Stimulated activated CD8-positive, alpha-beta memory T cell treated with anti-CD3 and anti-CD28 coated beads, Interleukin-2, amount 100 ng/mL, for 1 hour (primary cell): ENCODE results near the gene TBC1D22A.

Source experiments
- DNase-seq, 2 donors: peaks; one replicate each; pipeline ENCODE4 v3.0.0-alpha.2; 2020; ENCODE audit warnings: low read depth in 2 of 2

TBC1D22A gene

DNA sequence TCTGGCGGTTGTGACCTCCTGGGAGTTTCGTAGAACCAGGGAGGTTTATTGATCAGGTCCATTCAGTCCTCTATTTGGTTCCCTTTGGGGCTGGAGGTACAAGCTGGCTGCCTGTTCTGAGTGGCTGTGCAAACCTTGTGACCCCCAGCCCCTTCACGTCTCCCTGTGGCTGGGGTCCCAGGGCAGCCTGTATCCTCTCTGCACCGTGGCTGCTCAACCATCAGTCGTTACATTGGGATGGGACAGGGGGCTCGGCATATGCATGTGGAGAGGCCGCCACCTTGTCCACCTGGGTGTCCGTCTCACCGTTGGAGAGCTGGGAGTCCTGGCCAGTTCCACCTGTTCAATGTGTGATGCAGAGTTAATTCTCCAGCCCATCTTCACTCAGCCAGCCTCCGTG lies 195.7 kb downstream of the TBC1D22A start:
- DNase-seq, result no peak

DNA sequence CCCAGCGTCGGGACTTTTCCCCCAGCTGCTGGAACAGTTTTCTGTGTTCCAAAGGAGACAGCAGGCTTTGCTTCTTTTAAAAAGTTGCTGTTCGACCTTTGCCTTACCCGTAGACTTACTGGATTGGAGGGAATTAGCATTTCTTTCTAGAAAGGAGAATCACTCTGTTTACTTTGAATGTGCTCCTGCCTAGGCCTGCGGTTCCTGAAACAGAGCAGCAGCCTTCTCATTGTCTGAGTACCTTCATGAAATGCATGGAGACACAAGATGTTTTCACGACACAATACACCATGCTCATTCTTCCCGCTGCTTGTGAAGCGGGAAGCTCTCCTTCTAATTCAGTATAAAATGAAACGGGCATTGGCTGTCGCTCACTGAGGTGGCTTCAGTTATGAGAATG lies 196.2 kb downstream of the TBC1D22A start:
- no peak for DNase-seq

DNA sequence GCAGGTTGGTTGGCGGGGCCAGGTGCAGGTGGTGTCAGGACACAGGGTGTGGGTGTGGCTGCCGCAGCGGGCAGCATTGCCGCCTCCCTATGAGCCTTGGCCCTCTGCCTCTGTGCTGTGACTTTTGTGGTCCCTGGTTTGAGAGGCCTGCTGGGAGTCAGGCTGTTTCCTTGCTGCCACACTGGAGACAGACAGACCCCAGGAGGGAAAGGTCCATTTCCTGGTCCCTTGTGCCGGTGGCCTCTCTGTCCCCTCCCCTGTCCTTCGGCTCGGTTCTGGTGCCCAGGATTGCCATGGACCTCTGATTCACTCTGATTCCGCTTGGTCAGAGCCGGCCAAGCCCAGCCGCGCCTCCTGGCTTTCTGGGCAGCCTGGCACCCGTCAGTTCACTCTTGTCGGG lies 196.9 kb downstream of the TBC1D22A start:
- no peak for DNase-seq

DNA sequence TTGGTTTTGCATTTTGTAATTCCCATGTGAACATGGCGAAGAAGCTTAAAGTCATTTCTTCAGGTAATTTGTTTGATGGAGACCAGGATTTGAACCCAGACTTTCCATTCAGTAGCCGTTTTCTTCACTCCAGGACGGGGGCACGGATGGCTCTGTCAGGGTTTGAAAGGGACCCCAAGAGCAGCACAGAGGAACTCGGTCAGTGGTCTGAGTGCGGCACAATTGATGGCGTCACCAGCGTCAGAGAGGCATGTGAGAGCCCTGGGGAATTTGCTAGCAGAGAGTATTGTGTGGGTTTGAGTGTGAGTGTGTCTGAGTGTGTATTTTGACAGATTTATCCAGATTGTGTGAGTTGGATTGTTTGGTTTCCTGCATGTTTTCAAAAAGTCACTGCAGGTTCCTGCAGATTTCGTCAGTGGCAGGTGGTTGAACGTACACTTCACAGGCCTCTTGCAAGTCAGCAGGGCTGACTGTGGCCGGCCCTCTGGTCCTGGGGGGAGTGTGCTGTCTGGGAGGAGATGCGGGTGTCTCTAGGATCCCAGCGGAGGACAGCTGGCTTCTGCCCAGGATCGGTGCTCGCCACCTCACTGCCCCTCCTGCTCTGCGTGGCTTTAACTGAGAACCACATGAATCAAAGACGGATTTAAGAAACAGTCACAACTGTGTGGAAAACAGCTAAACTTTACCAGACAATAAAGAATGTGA lies 199.3 kb downstream of the TBC1D22A start:
- no peak for DNase-seq

DNA sequence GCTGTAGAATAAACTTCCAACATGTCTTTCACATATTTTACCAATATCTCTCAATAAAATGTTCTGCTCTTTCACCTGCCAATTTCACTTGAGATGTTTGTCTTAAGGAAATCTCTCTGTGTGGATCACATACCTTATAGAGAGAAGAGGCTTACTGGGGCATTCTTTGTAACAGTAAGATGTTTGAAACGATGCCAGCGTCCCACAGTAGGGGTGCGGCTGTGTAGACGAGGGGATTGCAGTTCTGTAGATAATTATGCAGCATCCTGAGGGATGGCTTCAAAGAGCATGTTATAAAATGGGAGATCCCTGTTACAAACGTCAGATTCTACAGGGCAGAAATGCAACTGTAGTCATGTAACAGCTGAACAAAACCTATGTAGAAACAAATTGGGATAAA lies 200.0 kb downstream of the TBC1D22A start:
- DNase-seq, result no peak

DNA sequence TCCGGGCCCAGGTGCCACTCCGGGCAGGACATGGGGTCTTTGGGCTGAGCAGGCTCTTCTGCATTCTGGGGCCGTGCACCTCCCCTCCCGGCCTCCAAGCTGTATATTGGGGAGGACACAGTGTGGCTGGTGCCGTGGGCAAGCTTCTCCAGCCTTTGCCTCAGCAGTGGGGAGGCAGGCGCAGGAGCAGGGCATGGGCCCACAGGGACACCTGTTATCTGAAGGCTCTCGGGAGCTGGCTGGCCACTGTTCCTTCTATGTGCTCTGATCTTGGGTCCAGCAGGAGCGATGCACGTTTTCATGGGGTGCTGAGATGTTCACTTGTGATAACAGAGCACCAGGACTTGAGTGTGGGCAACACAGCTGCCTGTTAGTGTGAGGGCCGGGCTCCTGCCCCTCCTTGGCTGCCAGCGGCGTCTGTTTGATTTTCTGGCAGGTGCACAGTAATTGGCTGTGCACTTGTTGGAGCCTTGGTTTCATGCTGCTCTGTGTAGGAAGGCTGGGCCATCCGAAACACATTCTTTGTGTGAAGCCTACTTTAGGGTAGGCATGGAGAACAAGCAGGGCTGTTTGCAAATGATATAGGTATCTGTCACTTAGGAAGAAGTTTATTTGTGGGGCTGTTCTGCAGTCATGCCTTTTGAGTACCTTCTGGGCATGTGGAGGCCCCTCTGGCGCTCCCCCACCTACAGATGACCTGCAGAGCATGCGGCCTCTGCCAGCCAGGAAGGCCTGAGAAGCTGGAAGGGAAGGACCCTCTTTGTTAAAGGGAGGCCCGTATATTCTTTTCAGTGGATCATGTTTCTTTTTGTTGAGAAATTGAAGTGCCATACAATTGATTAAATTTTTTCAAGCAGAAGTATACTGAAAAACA lies 201.5 kb downstream of the TBC1D22A start:
- DNase-seq, result no peak

DNA sequence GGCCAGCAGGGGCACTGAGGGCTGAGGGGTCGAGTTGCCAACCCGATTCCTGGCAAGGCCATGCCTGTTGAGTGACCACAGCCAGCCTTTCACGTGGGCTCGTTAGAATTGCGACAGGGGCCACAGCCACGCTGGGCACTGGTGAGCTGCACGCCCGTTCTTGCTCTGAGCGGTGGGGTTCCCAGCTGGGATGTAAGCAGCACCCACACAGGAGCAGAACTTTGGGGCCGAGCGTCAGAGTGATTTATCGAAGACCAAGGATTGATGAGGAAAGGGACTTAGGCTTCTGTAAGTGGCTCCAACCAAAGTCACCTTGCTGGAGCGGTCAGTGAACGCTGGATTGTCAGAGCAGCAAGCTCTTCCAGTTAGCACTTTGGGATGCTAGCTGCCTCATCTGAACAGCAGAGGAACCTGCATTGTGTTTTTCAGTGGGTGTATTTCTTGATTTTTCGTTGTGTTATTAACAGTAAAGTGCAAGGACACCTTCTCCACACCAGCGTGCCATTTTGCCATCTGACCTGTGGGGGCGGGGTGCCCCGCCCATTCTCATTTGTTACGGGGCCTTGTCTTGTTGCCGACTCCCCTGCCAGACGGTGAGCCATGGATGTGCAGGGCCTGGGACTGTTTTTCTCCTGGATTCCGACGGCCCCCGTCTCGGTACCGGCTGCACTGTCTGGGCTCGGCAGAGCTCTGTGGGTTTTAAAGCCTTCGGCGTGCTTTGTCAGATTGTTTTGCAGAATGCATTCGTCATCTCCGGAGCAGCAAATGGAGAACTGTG lies 202.5 kb downstream of the TBC1D22A start:
- DNase-seq, result no peak

DNA sequence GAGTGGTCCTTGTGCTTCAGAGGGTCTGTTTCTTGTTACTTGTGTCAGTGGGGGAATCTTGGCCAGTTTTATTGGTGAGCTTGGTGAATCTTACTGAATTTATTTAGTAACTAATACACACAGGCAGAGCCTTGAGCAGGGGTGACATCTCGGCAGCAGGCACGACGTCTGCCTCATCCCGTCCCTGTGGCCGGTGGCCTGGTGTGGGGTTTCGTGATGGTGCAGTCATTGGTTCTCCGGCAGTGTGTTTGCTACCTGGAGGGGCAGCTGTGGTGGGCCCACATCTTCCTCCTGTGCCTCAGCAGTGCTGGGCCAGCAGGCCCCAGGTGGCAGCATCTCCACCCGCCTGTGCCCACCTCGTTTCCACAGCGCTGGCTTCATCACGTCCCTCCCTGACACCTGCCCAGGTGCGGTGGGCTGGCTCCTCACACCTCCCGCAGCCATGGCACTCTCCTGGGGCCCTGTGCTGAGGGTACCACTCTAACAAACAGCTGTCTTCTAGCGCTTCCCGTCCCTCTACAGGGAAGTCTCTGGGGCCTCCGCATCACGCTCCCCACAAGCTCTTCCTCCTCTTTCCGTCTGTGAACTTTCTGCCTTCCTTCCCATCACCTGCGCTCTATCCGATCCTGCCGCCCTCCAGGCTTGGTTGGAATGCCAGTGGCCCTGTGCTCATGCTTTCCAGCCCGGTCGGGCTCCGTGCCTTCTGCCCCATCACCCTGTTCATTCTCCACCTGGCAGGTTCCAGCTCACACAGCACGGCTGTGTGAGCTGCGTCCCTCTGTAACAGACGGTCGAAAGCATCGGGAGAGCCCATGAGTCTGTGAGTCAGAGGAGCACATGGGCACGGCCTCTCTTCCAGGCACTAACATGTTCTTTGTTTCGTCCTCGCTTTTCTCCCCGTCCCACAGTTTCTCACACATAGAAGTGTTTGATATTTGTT lies 203.4 kb downstream of the TBC1D22A start:
- DNase-seq, result no peak

DNA sequence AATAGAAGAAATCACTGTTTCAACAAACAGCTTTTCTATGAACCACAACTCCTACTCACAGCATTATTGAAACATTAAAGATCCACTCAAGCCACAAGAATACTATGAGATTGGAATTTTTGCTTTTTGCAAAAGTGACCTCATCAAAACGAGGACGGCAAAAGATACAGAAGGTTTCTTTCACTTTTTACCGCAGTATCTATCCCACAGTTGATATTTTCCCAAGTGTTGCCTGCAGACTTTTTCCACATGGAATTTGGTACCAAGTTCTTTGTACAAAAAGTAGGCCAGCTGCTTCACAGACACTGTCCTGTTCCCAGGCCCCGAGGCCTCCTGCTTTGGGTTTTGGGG lies 204.0 kb downstream of the TBC1D22A start:
- DNase-seq, result no peak

DNA sequence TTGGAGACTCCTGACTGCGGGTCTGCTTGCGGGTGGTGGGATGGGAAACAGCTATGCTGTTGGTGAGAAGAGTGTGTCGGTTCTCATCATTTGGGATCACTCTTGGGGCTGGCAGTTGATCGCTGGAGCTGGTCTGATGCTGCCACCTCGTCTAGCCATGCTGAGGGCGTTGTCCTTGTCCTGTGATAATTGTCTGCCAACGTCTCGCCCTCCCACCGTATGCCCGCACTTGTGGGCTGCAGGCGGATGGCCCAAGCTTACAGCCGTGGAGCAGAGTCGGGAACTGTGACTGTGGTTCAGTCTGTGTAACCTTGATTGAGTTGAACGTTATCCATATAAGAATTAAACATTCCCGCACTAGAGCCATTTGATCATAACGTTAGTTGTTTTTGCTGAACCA lies 204.4 kb downstream of the TBC1D22A start:
- no peak for DNase-seq

DNA sequence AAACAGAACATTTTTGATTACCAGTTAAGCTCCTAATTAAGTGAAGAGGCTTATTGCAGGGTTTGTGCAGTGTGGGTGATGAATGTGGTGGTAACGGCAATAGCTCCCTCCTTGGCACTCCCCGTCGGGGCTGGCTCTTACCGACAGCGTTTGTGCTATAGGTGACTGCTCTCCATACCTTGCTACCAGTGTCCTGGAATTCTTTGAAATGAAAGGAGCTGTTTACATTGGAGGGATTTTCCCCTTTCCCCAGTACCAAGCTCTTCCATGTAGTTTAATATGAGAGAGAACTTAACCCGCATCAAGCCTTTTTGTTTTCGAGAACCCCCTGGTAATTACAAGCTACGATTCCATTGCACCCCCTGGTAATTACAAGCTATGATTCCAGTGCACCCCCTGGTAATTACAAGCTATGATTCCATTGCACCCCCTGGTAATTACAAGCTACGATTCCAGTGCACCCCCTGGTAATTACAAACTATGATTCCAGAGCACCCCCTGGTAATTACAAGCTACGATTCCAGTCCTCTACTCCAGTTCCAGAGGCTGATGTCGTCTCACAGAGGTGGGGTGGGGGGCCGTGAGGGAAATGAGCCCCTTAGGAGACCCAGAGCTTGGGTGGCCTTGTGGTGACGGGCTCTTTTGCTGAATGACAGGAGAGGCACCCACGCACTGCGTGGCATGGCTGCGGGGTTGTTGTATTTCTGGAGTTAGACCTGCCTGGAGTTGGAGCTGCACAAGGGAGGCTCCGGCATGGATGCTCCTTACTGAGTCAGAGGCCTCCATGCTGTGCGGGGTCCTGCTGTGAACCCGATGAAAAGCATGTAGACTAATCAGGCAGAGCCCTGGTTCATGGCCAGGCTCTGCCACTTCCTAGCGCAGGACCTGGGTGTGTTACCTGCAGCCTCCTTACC lies 205.3 kb downstream of the TBC1D22A start:
- no peak for DNase-seq

DNA sequence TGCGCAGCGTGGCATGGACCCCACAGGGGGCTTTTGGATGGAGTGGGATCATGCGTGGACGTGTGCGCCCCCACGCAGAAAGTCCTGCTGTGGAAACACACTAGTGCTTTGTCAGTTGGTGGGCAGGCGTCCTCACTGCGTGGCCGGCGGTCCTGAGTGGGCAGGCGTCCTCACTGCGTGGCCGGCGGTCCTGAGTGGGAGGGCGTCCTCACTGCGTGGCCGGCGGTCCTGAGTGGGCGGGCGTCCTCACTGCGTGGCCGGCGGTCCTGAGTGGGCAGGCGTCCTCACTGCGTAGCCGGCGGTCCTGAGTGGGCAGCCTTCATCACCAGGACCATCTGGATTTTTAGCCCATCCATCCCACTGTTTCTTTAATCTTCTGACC lies 205.9 kb downstream of the TBC1D22A start:
- DNase-seq, result no peak

DNA sequence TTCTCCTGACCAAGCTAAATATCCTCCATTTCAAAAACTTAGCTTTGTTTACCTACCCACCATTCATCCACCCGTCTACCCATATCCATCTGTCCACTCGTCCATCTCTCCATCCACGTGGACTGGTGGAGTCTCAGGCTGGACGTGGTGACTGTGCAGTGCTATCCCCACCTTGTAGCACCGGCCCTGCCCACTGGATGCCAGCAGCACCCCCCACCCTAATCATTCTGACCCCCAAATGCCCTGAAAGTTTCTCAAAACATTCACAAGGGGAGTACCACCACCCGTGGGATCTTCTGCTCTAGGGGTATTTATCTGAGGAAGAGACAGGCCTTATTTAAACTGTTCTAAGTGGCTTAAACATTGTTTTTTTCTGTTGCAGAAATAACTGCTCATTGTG lies 206.4 kb downstream of the TBC1D22A start:
- DNase-seq, result no peak

DNA sequence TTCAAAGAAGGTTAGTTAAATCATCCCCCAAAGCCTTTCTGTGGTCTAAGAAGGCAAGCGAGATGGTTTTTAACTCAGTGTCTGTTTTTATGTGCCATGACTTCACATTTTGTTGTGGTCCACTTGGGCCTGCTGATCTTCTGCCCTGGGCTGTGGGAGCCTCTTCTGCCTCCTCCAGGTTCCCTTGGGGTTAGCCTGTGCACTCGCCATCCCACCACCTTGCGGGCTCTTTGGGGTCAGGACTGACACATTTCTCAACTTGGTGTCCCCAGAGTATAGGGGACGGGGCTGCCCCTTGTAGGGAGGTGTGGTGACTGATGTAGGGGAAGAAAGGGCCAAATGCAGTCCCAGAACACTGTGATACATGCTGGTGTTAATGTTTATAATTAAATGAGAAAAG lies 207.0 kb downstream of the TBC1D22A start:
- DNase-seq, result no peak

DNA sequence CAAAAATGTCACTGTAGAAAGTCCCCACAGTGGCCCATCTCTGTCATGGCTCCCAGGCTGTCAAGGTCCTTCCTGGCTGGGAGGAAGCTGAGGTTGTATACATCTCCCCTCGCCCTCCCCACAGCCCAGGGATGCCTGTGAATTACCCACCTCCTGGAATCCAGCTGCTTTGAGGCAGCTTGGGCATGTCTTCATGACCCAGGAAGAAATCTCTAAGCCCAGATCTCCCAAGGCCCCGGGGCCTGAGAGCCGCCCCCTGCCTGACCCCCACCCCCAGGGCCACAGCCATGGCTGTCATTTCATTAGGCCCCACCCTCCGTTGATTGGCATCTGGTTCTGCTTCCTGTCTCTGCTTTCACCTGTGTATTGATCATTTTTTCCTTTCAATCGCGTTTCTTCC lies 207.5 kb downstream of the TBC1D22A start:
- DNase-seq, result no peak

DNA sequence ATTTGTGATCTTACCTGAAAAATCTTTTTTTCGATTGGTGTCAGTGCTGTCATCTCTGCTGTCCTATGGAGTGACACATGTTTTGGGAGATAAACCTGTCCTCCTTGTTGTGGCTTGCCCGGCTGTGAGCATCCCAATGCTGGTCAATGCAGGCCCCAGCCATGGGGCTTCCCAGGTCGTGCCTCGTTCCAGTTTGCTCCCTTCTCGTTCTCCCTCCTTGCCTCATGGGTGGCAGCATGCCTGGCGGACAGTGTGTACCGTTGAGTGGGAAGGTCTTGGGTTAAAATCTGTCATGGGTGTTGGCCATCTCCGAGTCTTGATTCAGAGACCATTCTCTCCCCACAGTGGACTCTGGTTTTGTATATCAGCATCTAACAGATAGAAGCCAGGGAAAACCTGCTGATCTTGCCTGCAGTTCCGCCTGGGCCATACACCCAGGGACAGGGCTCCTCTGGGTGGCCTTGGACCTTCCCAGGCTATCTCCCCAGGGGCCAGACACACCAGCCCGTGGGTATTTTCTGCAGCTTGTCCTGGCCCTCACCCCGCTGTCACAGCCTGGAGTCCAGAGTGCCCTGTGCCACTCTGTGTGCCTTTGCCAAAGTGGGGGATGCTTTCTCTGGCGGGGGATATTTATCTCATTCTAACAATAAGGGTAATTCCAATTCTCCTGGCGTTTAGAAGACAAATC lies 208.1 kb downstream of the TBC1D22A start:
- DNase-seq, result no peak

DNA sequence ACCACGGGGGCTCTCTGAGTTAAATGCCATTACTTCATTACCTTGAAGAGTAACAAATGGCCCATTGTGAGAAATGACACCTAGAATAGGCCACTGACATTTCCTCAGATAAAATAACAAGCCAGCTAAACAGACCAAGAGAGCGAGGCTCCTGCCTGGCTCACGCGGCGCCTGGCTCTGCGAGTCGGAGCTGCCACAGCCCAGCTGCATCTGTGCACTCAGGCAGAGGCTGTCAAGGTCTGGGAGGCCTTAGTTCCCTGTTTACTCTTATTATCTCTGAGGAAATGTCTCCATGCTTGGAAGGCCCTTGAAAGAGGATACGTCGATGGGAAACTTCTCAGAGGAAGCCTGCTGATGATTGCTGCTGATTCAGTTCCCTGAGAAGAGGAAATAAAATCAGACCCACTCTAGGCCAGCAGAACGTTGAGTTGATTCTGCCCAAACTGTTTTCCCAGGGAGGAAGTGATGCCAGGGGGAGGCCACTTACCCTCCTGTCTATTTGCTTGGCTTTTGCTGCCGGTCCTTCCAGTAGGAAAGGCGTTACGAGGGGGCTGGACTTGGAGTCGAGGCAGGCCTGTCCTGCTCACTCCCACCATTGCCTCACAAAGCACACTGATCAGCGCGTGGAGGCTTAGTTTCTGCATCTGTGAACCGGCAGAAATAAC lies 208.8 kb downstream of the TBC1D22A start:
- no peak for DNase-seq

DNA sequence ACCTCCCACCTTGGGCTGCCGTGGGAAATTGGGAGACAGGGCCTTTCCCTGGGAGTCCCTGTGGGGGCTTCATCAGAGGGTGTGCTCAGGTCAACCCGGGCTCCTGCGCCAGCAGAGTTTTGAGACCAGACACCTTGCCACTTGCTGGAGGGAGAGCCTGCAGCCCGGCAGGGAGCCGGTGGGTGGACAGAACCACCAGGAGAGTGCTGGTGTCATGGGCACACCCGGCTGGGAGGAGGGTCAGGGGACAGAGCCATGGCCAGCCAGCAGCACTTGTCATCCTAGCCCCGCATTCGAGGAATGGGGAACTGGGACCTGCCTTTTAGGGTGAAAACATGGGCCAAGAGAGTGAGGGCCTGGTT lies 209.3 kb downstream of the TBC1D22A start:
- DNase-seq, result no peak

DNA sequence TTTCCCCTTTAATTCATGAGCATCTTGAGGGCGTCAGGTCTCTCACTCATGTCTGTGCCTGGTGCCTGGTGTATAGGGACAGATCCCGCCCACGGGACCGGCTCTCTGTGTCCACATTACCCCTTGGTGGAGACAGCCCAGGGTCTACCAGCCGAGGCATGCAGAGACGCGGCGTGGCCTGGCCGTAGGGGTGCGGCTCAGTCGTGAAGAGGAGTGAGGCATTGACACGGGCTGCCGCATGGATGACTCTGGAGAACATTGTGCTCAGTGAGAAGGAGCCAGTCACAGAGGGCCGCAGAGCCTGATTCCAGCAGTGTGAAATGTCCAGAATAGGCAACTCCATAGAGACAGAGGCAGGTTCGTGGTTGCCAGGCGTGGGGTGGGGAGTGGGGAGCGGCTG lies 209.8 kb downstream of the TBC1D22A start:
- DNase-seq, result no peak
